Stimulated activated CD8-positive, alpha-beta memory T cell treated with anti-CD3 and anti-CD28 coated beads, Interleukin-15, amount 100 ng/mL, for 24 hours (primary cell): ENCODE results near the gene PPFIA3.

Experiments used
- DNase-seq: peaks from one replicate; pipeline ENCODE4 v3.0.0-alpha.2; 2020; ENCODE audit warnings: low read depth

Gene PPFIA3

DNA sequence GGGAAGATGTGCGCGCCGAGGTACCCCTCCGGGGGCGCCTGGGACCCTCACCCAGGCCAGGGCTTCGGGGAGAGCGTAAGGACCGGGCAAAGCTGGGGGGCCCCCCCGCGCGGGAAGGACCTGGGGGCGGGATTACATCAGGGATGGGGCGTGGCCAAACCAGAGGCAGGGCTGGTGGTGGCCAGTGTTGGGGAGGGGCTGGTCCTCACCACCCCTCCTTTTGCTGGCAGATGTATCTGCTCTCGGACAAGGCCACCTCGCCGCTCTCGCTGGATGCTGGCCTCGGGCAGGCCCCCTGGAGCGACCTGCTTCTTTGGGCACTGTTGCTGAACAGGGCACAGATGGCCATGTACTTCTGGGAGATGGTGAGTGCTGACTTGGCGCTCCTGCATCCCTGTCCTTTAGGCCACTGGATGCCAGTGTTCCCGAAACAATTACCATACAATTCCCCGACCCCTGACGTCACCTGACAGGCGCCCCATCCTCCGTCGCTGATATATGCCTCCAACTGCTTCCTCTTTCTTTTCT lies 63.6 kb downstream of the PPFIA3 start:
- no peak for DNase-seq

DNA sequence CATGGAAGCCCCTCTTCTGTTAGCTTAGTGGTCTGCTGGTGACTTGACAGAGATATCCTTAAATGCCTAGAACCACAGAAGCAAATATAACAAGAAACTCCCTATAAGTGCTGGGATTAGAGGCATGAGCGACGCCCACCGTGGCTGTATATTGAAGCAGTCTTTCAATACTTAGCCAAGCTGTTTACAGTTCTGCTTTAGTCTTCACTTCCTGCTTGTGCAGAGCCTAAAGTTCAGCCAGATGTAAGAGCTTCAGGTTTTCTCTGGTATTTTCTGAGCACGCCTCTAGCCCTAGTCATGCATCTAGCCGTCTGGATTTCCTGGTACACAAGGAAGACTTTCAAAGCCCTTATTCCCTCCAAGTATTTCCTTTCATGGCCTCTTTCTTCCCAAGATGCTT lies 66.8 kb downstream of the PPFIA3 start:
- no peak for DNase-seq

GRCh38 chr19:49188626-49189200 lies 69.4 kb downstream of the PPFIA3 start:
- DNase-seq = no peak

DNA sequence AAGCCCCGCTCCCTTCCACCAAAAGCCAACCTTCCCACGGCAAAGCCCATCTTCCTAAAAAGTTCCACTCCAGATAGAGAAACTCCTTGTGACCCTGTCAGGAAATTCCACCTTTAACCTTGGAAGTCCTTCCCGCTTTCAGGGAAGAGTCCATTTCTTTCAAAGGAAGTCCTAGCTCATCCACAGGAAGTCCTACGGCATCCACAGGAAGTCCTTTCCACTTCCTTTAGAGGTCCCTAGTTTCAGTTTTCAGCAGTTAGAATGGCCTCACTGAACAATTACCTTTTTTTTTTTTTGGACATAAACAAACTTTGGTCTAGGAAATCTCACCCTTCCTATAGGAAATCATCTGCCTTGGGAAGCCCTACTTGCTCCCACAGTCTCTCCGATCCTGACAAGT lies 69.9 kb downstream of the PPFIA3 start:
- no peak for DNase-seq

- DNase-seq = no peak
Measured at GRCh38 chr19:49190781-49191180, 71.4 kb downstream of the PPFIA3 start.

GRCh38 chr19:49193822-49194394 lies 74.6 kb downstream of the PPFIA3 start:
- DNase-seq = no peak

DNA sequence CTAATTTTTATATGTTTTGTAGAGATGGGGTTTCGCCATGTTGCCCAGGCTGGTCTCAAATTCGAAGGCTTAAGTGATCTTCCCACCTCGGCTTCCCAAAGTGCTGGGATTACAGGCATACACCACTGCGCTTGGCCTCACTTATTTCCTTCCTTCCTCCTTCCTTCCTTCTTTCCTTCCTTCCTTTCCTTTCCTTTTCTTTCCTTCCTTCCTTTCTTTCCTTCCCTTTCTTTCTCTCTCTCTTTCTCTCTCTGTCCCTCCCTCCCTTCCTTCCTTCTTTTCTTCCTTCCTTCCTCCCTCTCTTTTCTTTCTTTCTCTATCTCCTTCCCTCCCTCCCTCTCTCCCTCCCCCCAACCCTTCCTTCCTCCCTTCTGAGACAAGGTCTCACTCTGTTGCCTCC lies 75.1 kb downstream of the PPFIA3 start:
- DNase-seq = no peak

- no peak for DNase-seq
Measured at GRCh38 chr19:49196527-49197240, 77.3 kb downstream of the PPFIA3 start.

- DNase-seq = no peak
Measured at GRCh38 chr19:49200238-49200862, 81.0 kb downstream of the PPFIA3 start.
